ENCODE results near the gene PUM2. TPM values are rescaled to one million over a fixed set of nuclear protein-coding genes. Genes with fewer than 3 reads are reported as not detected.
"Not testable (repeated sequence)": the region's sequence is repeated elsewhere in the genome, so short reads cannot be mapped to it uniquely, and the experiment has no call there.

The PUM2 gene
- total RNA-seq, 3 donors from 2014 or later, result 93.5 to 155 (median 115) TPM

GRCh38 chr2:20242727-20243377, 107.8 kb downstream of the PUM2 start:
- Histone ChIP-seq H3K4me3 (no peak overlapping the region), H3K9me3 (no peaks in the 10 kb centered on the region), H3K4me1 (ENCODE audit: low read depth) (no peaks in the 10 kb centered on the region), H3K36me3 (ENCODE audit: low read depth) (no peaks in the 10 kb centered on the region)
- intact Hi-C loops (cut with DNase I, micrococcal nuclease), result no loop called here
- ATAC-seq (peak; percentile 47), DNase-seq (no peak)
- TF ChIP-seq CTCF (IDR thresholded peaks at IDR 0.05), result no peak

GRCh38 chr2:20241973-20242726, 108.5 kb downstream of the PUM2 start:
- ATAC-seq (peak; percentile 52), DNase-seq (no peak)
- H3K4me3 ChIP-seq, result no peak overlapping the region
- no peaks in the 10 kb centered on the region for H3K36me3 ChIP-seq (ENCODE audit: low read depth)
- no peak for TF ChIP-seq CTCF (IDR thresholded peaks at IDR 0.05)
- no peaks in the 10 kb centered on the region for H3K4me1 ChIP-seq (ENCODE audit: low read depth)
- intact Hi-C loops (cut with DNase I, micrococcal nuclease), result no loop called here
- no peaks in the 10 kb centered on the region for H3K9me3 ChIP-seq

GRCh38 chr2:20240291-20240690, 110.4 kb downstream of the PUM2 start:
- DNase-seq; H3K4me3 ChIP-seq; H3K9me3 ChIP-seq; ATAC-seq; H3K36me3 ChIP-seq (ENCODE audit: low read depth); H3K4me1 ChIP-seq (ENCODE audit: low read depth); intact Hi-C loops (cut with DNase I, micrococcal nuclease): not testable (repeated sequence)

GRCh38 chr2:20236496-20236895, 114.1 kb downstream of the PUM2 start:
- Histone ChIP-seq H3K9me3 (no peaks in the 10 kb centered on the region), H3K4me1 (ENCODE audit: low read depth) (peaks cover 15% of the 10 kb centered on the region), H3K4me3 (no peak overlapping the region), H3K36me3 (ENCODE audit: low read depth) (no peaks in the 10 kb centered on the region)
- intact Hi-C loops (cut with DNase I, micrococcal nuclease), result no loop called here
- ATAC-seq, result no peak
- no peak for DNase-seq
- TF ChIP-seq CTCF (IDR thresholded peaks at IDR 0.05), result no peak

GRCh38 chr2:20235655-20236305, 114.9 kb downstream of the PUM2 start:
- no peak overlapping the region for H3K4me3 ChIP-seq
- TF ChIP-seq CTCF (IDR thresholded peaks at IDR 0.05), result no peak
- peaks cover 20% of the 10 kb centered on the region for H3K4me1 ChIP-seq (ENCODE audit: low read depth)
- intact Hi-C loops (cut with DNase I, micrococcal nuclease), result no loop called here
- ATAC-seq (peak; percentile 82), DNase-seq (peak; percentile 83 to 86 (median 85))
- H3K9me3 ChIP-seq, result no peaks in the 10 kb centered on the region
- no peaks in the 10 kb centered on the region for H3K36me3 ChIP-seq (ENCODE audit: low read depth)

- DNase-seq; ATAC-seq; H3K9me3 ChIP-seq; H3K36me3 ChIP-seq (ENCODE audit: low read depth); intact Hi-C loops (cut with DNase I, micrococcal nuclease); H3K4me3 ChIP-seq: not testable (repeated sequence)
- H3K4me1 ChIP-seq (ENCODE audit: low read depth), result peaks cover 20% of the 10 kb centered on the region
Observed at GRCh38 chr2:20234597-20234996, 116.0 kb downstream of the PUM2 start.
